Liver (tissue), 3 donors: ENCODE results near the gene IKBKG.

Experiments used
- CTCF ChIP-seq: fragments of 150-350 bp; IDR thresholded peaks from 2 replicates; pipeline ENCODE4 v1.5.1; 2017; ENCODE audit warnings: improper control_type of control experiment, low read depth, low read length; ENCODE audit not compliant: missing input control
- EGR1 ChIP-seq, 2 donors: IDR thresholded peaks; 2 replicates each; pipeline ENCODE4 v1.6.1; 2016 to 2018; ENCODE audit warnings: antibody characterized with exemption in 2 of 2, low read depth in 2 of 2
- FOXA1 ChIP-seq: IDR thresholded peaks from 2 replicates; pipeline ENCODE4 v1.6.1; 2016; ENCODE audit warnings: antibody characterized with exemption
- HNF4G ChIP-seq: IDR thresholded peaks from 2 replicates; pipeline ENCODE4 v1.6.1; 2016; ENCODE audit warnings: antibody characterized with exemption
- REST ChIP-seq: IDR thresholded peaks from 2 replicates; pipeline ENCODE4 v1.6.1; 2016; ENCODE audit warnings: antibody characterized with exemption, mild to moderate bottlenecking
- RXRA ChIP-seq, 2 donors: IDR thresholded peaks; 2 replicates each; pipeline ENCODE4 v1.6.1; 2017 to 2018; ENCODE audit warnings: antibody characterized with exemption in 2 of 2, mild to moderate bottlenecking in 1 of 2
- SP1 ChIP-seq: IDR thresholded peaks from 2 replicates; pipeline ENCODE4 v1.6.1; 2018; ENCODE audit warnings: antibody characterized with exemption, mild to moderate bottlenecking
- TAF1 ChIP-seq: conservative IDR thresholded peaks from 2 replicates; pipeline ENCODE4 v1.6.1; 2016; ENCODE audit warnings: antibody characterized with exemption, mild to moderate bottlenecking
- TF ChIP-seq, protein P1 (sequence below): IDR thresholded peaks from 2 replicates; pipeline ENCODE4 v1.6.1; 2016; ENCODE audit warnings: antibody characterized with exemption
- donor health status: healthy.
- donor health status: healthy.

- TF ChIP-seq CTCF, result peak; percentile 33
- TF ChIP-seq TAF1, result no peak
- TF ChIP-seq, protein P1, sequence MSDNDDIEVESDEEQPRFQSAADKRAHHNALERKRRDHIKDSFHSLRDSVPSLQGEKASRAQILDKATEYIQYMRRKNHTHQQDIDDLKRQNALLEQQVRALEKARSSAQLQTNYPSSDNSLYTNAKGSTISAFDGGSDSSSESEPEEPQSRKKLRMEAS, result no peak
- no peak for TF ChIP-seq FOXA1
- TF ChIP-seq RXRA (IDR thresholded peaks at IDR 0.05), result no peak
- no peak for TF ChIP-seq EGR1 (IDR thresholded peaks at IDR 0.05; ENCODE audit: low read depth in 2 of 2)
- no peak for TF ChIP-seq HNF4G
- no peak for TF ChIP-seq REST
- no peak for TF ChIP-seq SP1
Measured at GRCh38 chrX:154526901-154527675, 20.3 kb upstream of the IKBKG start.
